T-helper 9 cell (primary cell): ENCODE measurements around the gene GNAQ.

Experiments
- DNase-seq: peaks from one replicate; pipeline ENCODE4 v3.0.0-alpha.2; 2020

The GNAQ gene

GRCh38 chr9:77833561-77834429 is 197.8 kb downstream of the GNAQ start:
- no peak for DNase-seq

- DNase-seq: no peak
Observed at GRCh38 chr9:77832639-77833038, 199.0 kb downstream of the GNAQ start.

- no peak for DNase-seq
Observed at GRCh38 chr9:77831781-77832180, 199.8 kb downstream of the GNAQ start.

GRCh38 chr9:77830618-77831285 is 200.9 kb downstream of the GNAQ start:
- DNase-seq: no peak

- DNase-seq: no peak
Observed at GRCh38 chr9:77829420-77829819, 202.2 kb downstream of the GNAQ start.

- no peak for DNase-seq
Observed at GRCh38 chr9:77827104-77827784, 204.4 kb downstream of the GNAQ start.

GRCh38 chr9:77826621-77827020 is 205.0 kb downstream of the GNAQ start:
- no peak for DNase-seq

GRCh38 chr9:77826116-77826515 is 205.5 kb downstream of the GNAQ start:
- no peak for DNase-seq

- no peak for DNase-seq
Observed at GRCh38 chr9:77825361-77825760, 206.2 kb downstream of the GNAQ start.

- DNase-seq: no peak
Observed at GRCh38 chr9:77820293-77820954, 211.2 kb downstream of the GNAQ start.

- DNase-seq: no peak
Observed at GRCh38 chr9:77819657-77820056, 212.0 kb downstream of the GNAQ start.

GRCh38 chr9:77817590-77818311 is 213.9 kb downstream of the GNAQ start:
- no peak for DNase-seq

GRCh38 chr9:77816641-77817341 is 214.8 kb downstream of the GNAQ start:
- no peak for DNase-seq

GRCh38 chr9:77815260-77815659 is 216.4 kb downstream of the GNAQ start:
- no peak for DNase-seq

- no peak for DNase-seq
Observed at GRCh38 chr9:77811832-77812231, 219.8 kb downstream of the GNAQ start.

- DNase-seq: no peak
Observed at GRCh38 chr9:77810637-77811119, 220.9 kb downstream of the GNAQ start.

GRCh38 chr9:77810047-77810446 is 221.6 kb downstream of the GNAQ start:
- DNase-seq: no peak

GRCh38 chr9:77809552-77809951 is 222.1 kb downstream of the GNAQ start:
- no peak for DNase-seq

GRCh38 chr9:77808751-77809081 is 222.9 kb downstream of the GNAQ start:
- no peak for DNase-seq

- DNase-seq: no peak
Observed at GRCh38 chr9:77807846-77808750, 223.5 kb downstream of the GNAQ start.

- no peak for DNase-seq
Observed at GRCh38 chr9:77807281-77807683, 224.3 kb downstream of the GNAQ start.
